Measurements from ENCODE around the gene RNF32.

RNF32 gene

GRCh38 chr7:156603629-156604028, 36.9 kb upstream of the RNF32 start:
- no peak overlapping the region for H3K27ac ChIP-seq
- DNase-seq (ENCODE audit: low spot score) = no peak
- TF ChIP-seq CTCF (IDR thresholded peaks at IDR 0.05) = no peak
- H3K4me3 ChIP-seq = no peak overlapping the region

GRCh38 chr7:156604311-156604710, 36.3 kb upstream of the RNF32 start:
- no peak for DNase-seq (ENCODE audit: low spot score)
- Histone ChIP-seq H3K27ac (no peak overlapping the region), H3K4me3 (no peak overlapping the region)
- no peak for TF ChIP-seq CTCF (IDR thresholded peaks at IDR 0.05)

GRCh38 chr7:156604836-156605695, 35.5 kb upstream of the RNF32 start:
- H3K27ac ChIP-seq = no peak overlapping the region
- no peak for TF ChIP-seq CTCF (IDR thresholded peaks at IDR 0.05)
- no peak for DNase-seq (ENCODE audit: low spot score)
- no peak overlapping the region for H3K4me3 ChIP-seq

- TF ChIP-seq CTCF (IDR thresholded peaks at IDR 0.05) = no peak
- DNase-seq (ENCODE audit: low spot score) = no peak
- no peak overlapping the region for H3K27ac ChIP-seq
These were observed 34.4 kb upstream of the RNF32 start for GRCh38 chr7:156606135-156606534.

GRCh38 chr7:156606691-156607331, 33.8 kb upstream of the RNF32 start:
- TF ChIP-seq CTCF (IDR thresholded peaks at IDR 0.05) = no peak
- Histone ChIP-seq H3K4me3 (peak overlapping the region; percentile 64), H3K27ac (no peak overlapping the region)
- DNase-seq (ENCODE audit: low spot score) = no peak

More at GRCh38 chr7:156606135-156606534, 34.4 kb upstream of the RNF32 start:
- H3K4me3 ChIP-seq = no peak overlapping the region

GRCh38 chr7:156607332-156608172, 33.0 kb upstream of the RNF32 start:
- no peak overlapping the region for H3K27ac ChIP-seq
- H3K4me3 ChIP-seq = peak overlapping the region; percentile 64
- no peak for DNase-seq (ENCODE audit: low spot score)
- TF ChIP-seq CTCF (IDR thresholded peaks at IDR 0.05) = no peak
